Bone marrow (tissue), 2 donors: Measurements from ENCODE around the gene ZNF106.

Source experiments
- DNase-seq, 2 donors: peaks; one replicate each; lab custom pipeline; 2025; lab: John Stamatoyannopoulos, UW

The ZNF106 gene

GRCh38 chr15:42405863-42406482 lies 85.0 kb downstream of the ZNF106 start:
- DNase-seq, result no peak

- no peak for DNase-seq
Measured at GRCh38 chr15:42404461-42405235, 86.3 kb downstream of the ZNF106 start.

GRCh38 chr15:42403389-42403788 lies 87.6 kb downstream of the ZNF106 start:
- no peak for DNase-seq

GRCh38 chr15:42402455-42403205 lies 88.3 kb downstream of the ZNF106 start:
- DNase-seq, result peak in 1 of 2 donors; percentile 26

GRCh38 chr15:42401544-42402454 lies 89.1 kb downstream of the ZNF106 start:
- DNase-seq, result no peak

- DNase-seq, result no peak
Measured at GRCh38 chr15:42395838-42396237, 95.1 kb downstream of the ZNF106 start.

- no peak for DNase-seq
Measured at GRCh38 chr15:42394106-42394505, 96.8 kb downstream of the ZNF106 start.

GRCh38 chr15:42392309-42393024 lies 98.5 kb downstream of the ZNF106 start:
- no peak for DNase-seq

- DNase-seq, result no peak
Measured at GRCh38 chr15:42387603-42388002, 103.3 kb downstream of the ZNF106 start.

- no peak for DNase-seq
Measured at GRCh38 chr15:42385980-42386700, 104.8 kb downstream of the ZNF106 start.

- no peak for DNase-seq
Measured at GRCh38 chr15:42385206-42385979, 105.5 kb downstream of the ZNF106 start.

- no peak for DNase-seq
Measured at GRCh38 chr15:42384597-42384996, 106.3 kb downstream of the ZNF106 start.

- DNase-seq, result no peak
Measured at GRCh38 chr15:42378011-42378410, 112.9 kb downstream of the ZNF106 start.

GRCh38 chr15:42375941-42376340 lies 115.0 kb downstream of the ZNF106 start:
- no peak for DNase-seq

GRCh38 chr15:42375252-42375651 lies 115.7 kb downstream of the ZNF106 start:
- no peak for DNase-seq

GRCh38 chr15:42374810-42375209 lies 116.1 kb downstream of the ZNF106 start:
- no peak for DNase-seq

- no peak for DNase-seq
Measured at GRCh38 chr15:42373936-42374335, 117.0 kb downstream of the ZNF106 start.

- no peak for DNase-seq
Measured at GRCh38 chr15:42373274-42373673, 117.7 kb downstream of the ZNF106 start.

- DNase-seq, result peak in 1 of 2 donors; percentile 18
Measured at GRCh38 chr15:42371096-42371495, 119.8 kb downstream of the ZNF106 start.

- DNase-seq, result no peak
Measured at GRCh38 chr15:42368096-42368495, 122.8 kb downstream of the ZNF106 start.
